ENCODE results near the gene CDH4.

CDH4 gene

DNA sequence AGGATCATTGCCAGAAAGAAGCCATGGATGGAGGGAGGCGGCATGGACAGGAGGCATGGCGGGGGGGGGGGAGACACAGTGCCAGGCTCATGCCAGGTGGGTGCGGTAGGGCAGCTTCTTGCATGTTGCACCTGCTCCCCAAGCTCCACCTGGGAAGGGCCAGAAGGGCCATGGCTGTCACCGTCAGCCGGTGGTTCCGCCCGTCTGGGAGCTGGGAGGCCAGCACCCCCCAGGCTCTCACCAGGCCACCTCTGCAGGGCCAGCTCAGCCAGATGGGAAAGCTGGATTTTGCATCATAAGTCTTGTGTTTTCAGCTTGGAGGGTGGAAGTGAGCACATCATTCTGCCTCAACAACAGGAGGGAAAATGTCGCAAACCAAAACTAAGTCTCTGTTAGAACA is 409.0 kb downstream of the CDH4 start:
- no peak for DNase-seq
- in situ Hi-C loops (cut with HindIII; ENCODE audit: low pct_ligation_motif_present, low pct_unique_long_range_greater_than_20kb, low sequenced_read_pairs), result no loop called here

DNA sequence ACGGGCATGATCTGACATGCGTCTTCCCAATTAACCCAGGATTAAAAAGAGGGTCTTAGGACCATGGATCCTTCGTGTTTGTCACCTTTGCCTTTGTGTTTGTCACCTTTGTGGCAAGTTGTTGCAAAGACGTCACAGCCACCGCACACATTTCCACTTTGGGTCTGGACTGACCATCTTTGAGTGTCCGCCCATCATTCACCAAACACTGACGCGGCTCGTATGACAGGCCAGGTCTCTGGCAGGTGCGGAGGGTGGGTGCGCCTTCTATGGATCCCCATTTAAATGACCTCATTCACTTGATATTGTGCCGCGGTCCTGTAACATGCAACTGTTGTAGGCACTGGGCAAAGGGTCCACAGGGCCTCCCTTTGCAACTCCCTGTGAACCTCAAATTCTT is 409.5 kb downstream of the CDH4 start:
- no peak for DNase-seq
- in situ Hi-C loops (cut with HindIII; ENCODE audit: low pct_ligation_motif_present, low pct_unique_long_range_greater_than_20kb, low sequenced_read_pairs), result no loop called here

DNA sequence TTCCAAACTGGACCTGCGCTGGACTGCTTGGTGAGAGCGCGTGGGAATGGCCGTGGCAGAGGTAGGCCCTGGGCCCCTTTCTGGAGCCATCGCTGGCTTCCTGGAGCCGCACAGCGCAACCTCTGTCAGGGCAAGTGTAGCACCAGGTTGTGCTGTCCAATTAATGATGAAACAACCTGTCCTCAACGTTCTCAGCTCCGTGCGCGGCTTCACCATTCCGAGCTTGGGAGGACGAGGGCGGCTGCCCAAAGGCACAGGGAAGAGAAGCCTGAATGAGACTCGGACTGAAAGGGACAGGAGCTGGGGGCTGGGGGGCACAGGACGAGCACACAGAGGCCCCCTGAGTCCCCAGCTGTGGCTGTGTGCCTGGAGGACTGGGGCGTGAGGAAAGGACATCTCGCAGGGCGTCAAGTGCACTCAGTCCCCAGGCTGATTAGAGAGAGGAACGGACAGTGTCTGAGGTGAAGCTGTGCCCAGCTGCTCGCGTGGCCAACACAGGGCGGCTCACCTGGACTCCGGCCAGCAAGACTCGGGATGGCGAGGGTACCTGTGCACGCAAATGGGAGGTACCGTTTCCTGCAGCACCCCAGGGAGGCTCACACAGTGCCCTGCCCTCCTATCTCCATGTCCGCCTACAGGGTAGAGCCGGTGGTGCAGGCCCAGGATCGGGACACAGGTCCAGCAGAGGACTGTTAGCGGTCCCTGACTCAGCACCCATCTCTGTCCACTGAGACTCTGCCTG is 410.3 kb downstream of the CDH4 start:
- no peak for DNase-seq
- in situ Hi-C loops (cut with HindIII; ENCODE audit: low pct_ligation_motif_present, low pct_unique_long_range_greater_than_20kb, low sequenced_read_pairs), result no loop called here

DNA sequence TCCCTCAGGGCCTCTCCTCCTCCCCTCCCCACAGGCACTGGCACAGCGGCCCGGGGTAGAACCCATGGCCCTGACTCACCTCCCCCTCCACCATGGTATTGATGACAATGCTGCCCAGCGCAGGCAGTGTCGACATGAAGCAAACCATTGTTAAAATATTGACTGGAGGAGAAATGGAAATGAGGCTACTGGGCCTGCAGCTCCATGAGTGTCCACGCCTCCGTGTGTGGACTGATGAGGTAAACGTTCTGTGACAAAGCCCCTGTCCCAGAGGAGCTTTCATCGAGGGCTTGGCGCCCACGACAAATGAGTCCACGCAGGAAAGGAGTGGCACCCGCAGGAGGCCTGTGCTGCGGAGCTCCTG is 410.9 kb downstream of the CDH4 start:
- no peak for DNase-seq
- in situ Hi-C loops (cut with HindIII; ENCODE audit: low pct_ligation_motif_present, low pct_unique_long_range_greater_than_20kb, low sequenced_read_pairs), result no loop called here

DNA sequence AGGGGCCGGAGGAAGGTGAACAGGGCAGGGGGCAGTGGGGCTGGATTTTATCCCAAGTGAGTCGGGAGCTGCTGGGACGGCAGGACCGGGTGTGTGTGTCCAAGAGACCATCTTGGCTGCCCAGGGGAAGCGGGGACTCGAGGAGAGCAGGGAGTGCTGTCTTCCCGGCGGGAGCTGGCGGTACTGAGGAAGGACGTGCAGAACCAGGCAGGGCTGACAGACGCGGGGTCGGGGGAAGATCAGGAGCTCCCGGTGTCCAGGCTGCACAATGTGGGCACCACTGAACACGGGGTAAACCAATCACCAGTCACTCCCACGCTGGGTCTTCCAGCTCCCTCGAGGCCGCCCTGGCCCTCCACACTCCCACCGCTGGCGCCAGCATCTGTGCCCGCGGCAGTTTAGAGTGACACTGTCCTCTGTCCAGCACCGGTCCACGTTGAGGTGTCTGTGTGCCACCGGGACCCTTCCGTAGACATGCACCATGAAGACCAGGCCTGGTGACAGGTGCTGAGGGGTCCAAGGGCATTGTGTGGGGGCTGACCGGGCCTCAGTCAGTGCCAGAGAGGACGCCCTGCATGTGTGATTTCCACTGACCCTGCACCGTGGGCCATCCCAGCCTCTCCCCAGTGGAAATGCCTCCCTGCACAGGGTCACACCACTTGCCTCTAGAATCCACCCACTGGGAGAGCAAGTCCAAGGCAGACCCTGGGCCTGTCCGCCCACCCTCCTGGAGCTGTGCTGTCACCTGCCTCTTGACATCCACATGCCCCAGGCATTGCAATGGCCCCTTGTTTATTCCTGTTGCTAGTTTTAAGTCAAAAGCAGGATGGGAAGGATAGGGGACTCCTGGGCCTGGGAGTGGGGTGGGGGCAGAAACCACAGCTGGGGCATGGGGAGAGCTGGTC is 411.7 kb downstream of the CDH4 start:
- in situ Hi-C loops (cut with HindIII; ENCODE audit: low pct_ligation_motif_present, low pct_unique_long_range_greater_than_20kb, low sequenced_read_pairs), result no loop called here
- no peak for DNase-seq

DNA sequence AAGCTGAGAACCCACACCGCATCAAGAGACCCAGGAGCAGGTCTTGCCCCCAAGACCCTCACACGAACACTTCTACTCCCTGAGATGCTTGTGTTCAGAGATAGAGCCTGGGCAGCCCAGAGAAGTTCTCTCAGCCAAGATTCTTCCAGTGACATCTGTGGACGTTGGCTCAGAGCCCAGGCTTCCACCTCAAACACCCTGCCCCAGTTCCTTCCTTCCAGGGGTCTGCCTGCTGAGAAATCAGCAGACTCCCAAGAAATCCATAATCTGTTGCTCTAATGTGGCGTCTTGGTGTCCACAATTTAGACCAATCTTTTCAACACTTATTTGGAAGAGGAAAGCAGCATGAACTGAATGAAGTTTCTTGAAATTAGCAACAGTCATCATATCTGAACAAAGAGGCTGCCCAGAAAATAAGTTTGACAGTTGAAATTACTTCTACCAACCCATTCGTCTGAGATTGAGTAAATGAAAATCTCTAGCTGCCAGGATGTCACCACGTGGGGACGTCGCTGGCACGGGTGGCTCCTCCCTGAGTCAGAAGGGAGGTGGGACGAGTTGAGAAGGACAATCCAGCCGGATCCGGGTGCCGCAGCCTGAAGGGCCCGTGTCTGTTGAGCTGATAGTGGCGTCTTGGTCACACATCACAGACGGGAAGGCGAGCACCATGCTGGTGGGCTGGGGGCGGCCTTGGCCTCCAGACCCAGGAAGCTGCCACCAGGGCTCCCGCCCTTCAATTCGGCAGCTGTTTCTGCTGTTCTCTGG is 412.7 kb downstream of the CDH4 start:
- DNase-seq, result no peak

DNA sequence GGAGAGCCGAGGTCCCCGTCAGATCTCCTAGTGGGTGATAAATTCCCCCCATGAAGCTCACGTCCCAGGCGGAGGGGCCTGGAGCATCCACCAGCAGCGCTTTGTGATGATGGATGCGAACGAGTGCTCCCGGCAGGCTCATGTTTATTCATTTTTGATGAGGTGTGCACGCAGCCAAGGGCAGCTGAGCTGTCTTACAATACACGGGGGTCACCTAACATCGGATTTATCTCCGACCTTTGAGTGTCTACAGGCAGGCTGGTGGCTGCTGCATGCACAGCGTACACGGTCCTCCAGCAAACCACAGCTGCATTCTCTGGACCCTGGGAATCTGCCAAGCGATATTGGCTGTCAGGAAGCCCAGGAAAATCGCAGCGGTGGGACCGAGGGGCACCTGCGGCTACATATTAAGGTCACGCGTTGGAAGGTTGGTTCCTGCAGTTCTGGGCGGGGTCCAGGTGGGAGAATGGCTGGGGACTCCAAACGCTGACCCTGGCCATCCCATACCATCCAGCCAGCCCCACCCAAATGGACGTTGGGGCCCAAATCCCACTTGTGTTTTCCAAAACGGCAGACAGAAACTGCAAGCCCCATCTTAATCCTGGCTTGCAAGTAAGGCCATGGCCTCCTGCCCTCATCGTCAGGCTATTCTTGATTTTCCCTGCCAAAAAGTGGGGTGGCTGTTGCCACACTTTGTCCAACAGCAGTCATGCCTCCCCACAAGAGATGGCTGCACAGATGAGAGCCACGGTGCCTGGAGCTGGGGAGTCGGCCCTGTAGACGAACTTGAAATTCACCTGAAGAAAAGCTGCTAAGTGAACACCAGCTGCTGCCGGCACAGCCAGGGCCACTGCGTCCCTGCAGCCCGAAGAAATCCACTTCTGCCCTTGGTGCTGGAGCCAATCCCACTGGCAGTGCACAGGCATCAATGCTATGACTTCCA is 413.7 kb downstream of the CDH4 start:
- no peak for DNase-seq
- in situ Hi-C loops (cut with HindIII; ENCODE audit: low pct_ligation_motif_present, low pct_unique_long_range_greater_than_20kb, low sequenced_read_pairs), result no loop called here

More for the DNA sequence above, 412.7 kb downstream of the CDH4 start:
- in situ Hi-C loops (cut with HindIII; ENCODE audit: low pct_ligation_motif_present, low pct_unique_long_range_greater_than_20kb, low sequenced_read_pairs), result no loop called here

DNA sequence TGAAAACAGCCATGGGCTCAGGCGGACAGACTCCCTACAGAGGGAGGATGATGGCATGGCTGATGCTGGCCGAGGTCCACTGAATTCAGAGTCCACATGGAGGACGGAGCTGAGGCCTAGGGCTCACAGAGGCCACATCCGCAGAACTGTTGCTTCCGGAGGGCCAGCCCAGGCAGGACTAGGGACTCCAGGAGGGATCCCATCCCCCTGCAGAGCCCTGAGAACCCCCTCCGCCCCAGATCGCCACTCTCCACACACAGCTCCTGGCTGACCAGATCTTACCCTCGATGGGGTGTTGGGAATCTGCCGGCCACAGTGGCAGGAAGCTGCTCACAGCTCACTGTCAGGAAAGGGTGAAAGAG is 414.4 kb downstream of the CDH4 start:
- DNase-seq, result no peak
- in situ Hi-C loops (cut with HindIII; ENCODE audit: low pct_ligation_motif_present, low pct_unique_long_range_greater_than_20kb, low sequenced_read_pairs), result no loop called here

DNA sequence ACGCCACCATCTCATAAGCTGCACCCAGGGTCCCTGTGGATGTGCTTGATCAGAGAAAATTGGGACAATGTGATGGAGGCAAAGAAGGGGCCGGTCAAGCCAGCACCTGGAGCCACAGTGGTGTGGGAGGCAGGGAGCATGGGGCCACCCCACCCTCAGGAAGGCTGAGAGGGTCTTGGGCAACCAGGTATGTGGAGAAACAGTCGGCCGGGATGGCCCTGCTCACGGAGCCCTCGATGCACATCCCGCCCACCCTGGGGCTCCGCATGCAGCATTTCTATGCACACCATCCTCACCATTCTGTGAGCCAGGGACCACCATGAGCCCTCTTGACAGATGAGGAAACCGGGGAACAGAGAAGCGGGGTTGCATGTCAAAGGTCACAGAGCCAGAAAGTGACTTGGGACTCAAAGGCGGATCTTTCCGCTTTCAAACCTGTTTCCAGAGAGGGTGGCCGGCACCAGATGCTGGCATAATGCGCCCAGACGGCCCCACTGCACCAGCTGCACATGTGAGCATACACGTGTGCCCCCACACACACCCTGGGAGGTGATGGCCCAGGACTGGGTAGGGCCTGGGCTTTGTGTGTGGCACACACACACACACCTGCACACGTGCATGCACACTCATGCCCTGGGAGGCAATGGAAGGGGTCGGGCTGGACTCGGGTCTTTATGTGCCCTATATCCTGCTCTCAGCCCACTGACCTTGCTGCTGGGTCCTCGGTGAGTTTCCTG is 415.2 kb downstream of the CDH4 start:
- no peak for DNase-seq
- in situ Hi-C loops (cut with HindIII; ENCODE audit: low pct_ligation_motif_present, low pct_unique_long_range_greater_than_20kb, low sequenced_read_pairs), result no loop called here

DNA sequence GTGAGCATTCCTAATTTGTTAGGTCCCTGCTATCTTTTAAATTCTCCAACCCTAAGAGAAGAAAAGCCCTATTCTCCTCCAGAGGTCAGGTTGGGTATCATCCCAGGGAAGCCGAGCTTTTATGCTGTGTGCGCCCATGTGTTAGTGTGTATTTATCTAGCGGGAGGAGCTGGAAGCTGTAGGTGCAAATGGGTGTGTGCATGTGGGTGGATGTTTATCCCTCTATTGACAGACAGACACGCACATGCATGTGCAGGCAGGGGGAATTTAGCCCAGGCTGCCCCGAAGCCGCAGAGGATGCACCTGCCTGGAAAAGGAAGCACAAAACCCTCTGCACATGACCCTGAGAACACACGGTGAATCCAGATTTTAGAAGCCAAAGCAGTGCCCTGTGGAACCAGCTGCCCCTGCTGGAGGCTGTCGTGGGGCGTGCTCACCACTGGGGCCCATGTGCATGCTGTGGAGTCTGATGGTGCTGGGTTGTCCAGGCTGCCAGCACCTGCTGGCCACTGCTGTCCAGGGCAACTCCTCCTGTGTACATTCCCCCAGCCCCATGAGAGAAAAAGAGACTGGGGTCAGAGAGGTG is 416.1 kb downstream of the CDH4 start:
- no peak for DNase-seq
- in situ Hi-C loops (cut with HindIII; ENCODE audit: low pct_ligation_motif_present, low pct_unique_long_range_greater_than_20kb, low sequenced_read_pairs), result no loop called here

DNA sequence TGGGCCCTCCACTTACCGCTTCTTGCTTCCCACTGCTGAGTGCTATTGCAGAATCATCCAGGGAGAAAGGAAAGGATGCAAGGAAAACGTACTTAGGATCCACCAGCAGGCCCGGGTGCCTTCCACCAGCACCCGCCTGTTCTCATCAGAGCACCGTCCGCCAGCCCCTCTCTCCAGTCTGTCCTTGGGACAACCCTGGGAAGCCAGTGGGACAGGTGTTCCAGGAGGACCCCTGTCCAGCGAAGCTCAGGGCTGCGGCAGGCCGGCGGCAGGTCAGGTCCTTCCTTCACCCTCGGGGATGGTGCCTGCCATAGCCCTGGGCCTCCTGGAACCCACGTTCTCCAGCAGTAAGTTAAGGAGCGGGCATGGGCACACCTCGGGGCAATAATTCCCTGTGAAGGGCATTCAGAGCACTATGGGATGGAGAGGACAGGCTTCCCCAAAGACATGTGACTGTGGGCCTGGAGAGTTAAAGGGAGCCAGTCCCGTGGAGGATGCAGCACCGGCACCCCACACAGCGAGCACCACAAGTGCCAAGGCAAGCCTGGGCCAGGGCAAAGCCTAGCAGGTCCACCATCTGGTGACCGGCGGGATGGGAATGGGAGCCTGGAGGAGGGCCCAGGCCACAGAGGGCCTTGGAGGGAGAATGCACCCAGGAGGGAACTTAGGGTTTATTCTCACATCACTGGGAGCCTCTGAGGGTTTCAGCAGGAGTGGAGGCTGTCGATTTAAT is 416.9 kb downstream of the CDH4 start:
- no peak for DNase-seq
- in situ Hi-C loops (cut with HindIII; ENCODE audit: low pct_ligation_motif_present, low pct_unique_long_range_greater_than_20kb, low sequenced_read_pairs), result no loop called here

DNA sequence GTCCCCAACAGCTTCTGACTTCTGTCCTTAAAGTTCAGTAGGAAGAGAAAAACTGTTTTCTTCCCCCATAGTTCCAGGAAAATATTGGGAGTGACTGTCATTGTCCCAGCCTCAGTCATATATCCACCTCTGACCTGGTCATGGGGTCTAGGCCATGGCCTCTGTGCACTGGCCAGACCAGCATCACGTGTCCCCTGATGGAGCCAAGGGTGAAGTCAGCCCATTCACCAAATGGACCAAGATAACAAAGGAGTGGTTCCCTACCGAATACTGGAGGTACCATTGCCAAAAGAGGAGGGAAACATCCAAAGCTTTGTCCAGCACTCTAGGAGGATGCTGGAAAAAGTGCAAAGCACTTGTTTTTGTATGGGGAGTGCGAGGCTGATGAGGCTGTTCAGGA is 418.2 kb downstream of the CDH4 start:
- in situ Hi-C loops (cut with HindIII; ENCODE audit: low pct_ligation_motif_present, low pct_unique_long_range_greater_than_20kb, low sequenced_read_pairs), result no loop called here
- no peak for DNase-seq

DNA sequence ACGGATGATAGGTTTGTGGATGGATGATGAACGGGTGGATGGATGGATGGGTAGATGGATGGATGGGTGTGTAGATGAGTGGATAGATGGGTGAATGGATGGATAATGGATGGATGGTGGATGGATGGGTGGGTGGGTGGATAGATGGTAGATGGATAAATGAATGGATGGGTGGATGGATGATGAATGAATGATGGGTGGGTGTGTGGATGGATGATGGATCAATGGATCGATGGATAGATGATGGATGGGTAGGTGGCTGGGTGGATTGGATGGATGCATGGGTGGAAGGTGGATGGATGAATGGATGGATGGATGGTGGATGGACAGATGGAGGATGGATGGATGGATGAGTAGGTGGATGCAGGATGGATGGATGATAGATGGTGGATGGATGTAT is 419.5 kb downstream of the CDH4 start:
- in situ Hi-C loops (cut with HindIII; ENCODE audit: low pct_ligation_motif_present, low pct_unique_long_range_greater_than_20kb, low sequenced_read_pairs), result no loop called here
- no peak for DNase-seq

DNA sequence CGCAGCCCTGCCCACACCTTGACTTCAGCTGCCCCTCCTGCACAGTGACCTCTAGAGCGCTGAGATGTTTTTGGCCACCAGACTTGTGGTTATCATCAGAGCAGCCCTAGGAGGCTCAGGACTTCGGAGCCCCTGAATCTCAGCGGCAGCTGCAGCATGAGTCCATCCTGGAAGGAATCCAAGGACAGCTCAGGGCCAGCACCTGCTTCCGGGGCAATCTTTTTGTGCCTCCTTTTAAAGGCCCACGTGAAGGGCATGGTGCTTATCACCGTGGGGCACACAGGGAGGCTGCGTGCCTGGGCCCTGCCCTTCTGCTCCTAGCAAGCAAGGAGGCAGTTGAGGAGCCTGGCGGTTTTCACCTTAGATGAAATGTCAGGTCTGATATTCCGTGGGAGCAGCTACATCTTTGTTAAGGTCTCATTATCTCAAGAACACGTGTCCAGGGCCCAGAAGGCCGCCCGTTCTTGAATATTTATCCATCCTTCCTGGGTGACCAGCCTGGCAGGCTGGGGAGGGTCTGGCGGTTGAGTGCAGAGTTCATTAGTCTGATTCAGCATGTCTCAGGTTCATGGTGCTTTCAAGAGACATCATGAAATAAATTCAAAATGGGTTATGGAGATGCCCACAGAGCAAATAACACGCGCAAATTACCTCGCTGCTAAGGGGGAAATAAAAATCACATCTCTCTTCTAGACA is 421.2 kb downstream of the CDH4 start:
- no peak for DNase-seq
- in situ Hi-C loops (cut with HindIII; ENCODE audit: low pct_ligation_motif_present, low pct_unique_long_range_greater_than_20kb, low sequenced_read_pairs), result no loop called here

DNA sequence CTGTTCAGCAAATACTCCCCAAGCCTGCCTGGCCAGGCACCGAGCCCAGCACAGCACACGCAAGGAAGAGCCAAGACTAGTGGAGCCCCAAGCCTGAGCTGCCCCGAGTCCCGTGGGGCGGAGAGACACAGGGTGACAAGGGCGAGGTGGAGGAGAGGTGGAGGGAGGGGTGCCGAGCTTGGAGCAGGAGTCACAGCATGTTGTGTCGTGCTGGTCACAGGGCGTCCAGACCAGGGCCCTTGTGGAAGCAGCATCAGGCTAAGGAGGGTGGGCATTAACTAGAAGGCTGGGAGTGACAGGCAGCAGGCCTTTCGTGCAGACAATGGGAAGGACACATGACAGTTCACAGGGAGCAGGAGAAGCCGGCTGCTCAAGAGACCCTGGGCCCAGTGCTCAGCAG is 422.1 kb downstream of the CDH4 start:
- in situ Hi-C loops (cut with HindIII; ENCODE audit: low pct_ligation_motif_present, low pct_unique_long_range_greater_than_20kb, low sequenced_read_pairs), result no loop called here

DNA sequence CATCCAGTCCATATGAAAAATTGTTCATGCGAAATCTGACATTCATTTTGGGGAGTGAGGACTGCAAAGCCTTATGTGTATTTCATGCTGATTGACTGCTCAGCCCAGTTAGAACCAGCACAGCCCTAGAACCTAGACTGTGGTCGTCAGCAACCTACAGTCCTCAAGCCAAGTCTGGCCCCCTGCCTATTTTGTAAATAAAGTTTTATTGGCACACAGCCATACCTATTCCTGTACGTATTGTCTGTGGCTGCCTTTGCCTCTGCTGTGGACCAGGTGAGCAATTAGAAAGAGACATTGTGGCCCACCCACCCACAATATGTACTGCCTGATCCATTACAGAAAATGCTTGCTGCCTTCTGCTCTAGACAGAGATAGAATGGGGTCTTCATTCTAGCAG is 422.6 kb downstream of the CDH4 start:
- in situ Hi-C loops (cut with HindIII; ENCODE audit: low pct_ligation_motif_present, low pct_unique_long_range_greater_than_20kb, low sequenced_read_pairs), result no loop called here
- DNase-seq, result no peak

More for the DNA sequence above, 422.1 kb downstream of the CDH4 start:
- DNase-seq, result no peak

All from ACHN (cell line).